Ovary (tissue), 9 donors: ENCODE results near the gene EXOC1L. TPM values are rescaled to one million over a fixed set of nuclear protein-coding genes. Genes with fewer than 3 reads are reported as not detected.
A peak's percentile ranks its signal among the peaks of the same experiment; 100 is the strongest.

Experiments
- DNase-seq, 5 donors: peaks; one replicate each; pipeline ENCODE4 v3.0.0-alpha.2; 2019 to 2020
- H3K27ac ChIP-seq, 2 donors: fragments of 200-600 bp; one replicate each; pipeline versions ENCODE4 v1.5.1 to v1.8.0; 2019 to 2022
- H3K27me3 ChIP-seq: fragments of 200-600 bp; one replicate; pipeline ENCODE4 v1.8.0; 2022
- H3K36me3 ChIP-seq: fragments of 200-600 bp; sonication (generic); one replicate; pipeline ENCODE4 v1.5.1; 2019
- H3K4me1 ChIP-seq: one replicate; pipeline ENCODE4 v1.8.1; 2013; ENCODE audit warnings: mild to moderate bottlenecking, moderate library complexity; ENCODE audit not compliant: insufficient read depth
- H3K4me3 ChIP-seq: fragments of 200-600 bp; sonication (generic); one replicate; pipeline ENCODE4 v1.5.1; 2017
- H3K9me3 ChIP-seq, 2 donors: fragments of 200-600 bp in 1 of 2; sonication (generic) in 1 of 2; one replicate each; pipeline versions ENCODE4 v1.5.1 to v1.8.1; 2013 to 2019; ENCODE audit warnings: mild to moderate bottlenecking in 1 of 2, moderate library complexity in 1 of 2
- CTCF ChIP-seq, 3 donors: fragments of 450-650 bp in 2 of 3; fragments of 200-600 bp in 1 of 3; IDR thresholded peaks; one replicate each; pipeline versions ENCODE4 v1.5.1 to v1.8.0; 2016 to 2022; ENCODE audit warnings: antibody characterized with exemption in 3 of 3, mild to moderate bottlenecking in 1 of 3
- EP300 ChIP-seq: sonication (generic); formaldehyde crosslinking; IDR thresholded peaks from one replicate; pipeline ENCODE4 v1.6.1; 2017; ENCODE audit warnings: antibody characterized with exemption
- POLR2A ChIP-seq: fragments of 450-650 bp; IDR thresholded peaks from one replicate; pipeline ENCODE4 v1.6.1; 2017; ENCODE audit warnings: antibody characterized with exemption, mild to moderate bottlenecking, moderate library complexity
- WGBS, 3 donors: extraction: QIAGEN DNeasy Blood & Tissue Kit in 1 of 3; methylation state at CpG; one replicate each; pipeline versions ENCODE4 v1.1.5 to v1.1.7; 2013 to 2017; 5-methylcytosine and 5-hydroxymethylcytosine counted together
- intact Hi-C, 4 donors: fragments of 100-400 bp; cut with DNase I; formaldehyde crosslinking; loops; one replicate each; pipeline versions ENCODE4 v1.11.0 to v1.15.1; 2022 to 2023
- polyA plus RNA-seq, 2 donors: library from polyadenylated mRNA; stranded (reverse); fragments of 200-250 nt in 1 of 2; fragments of 350-450 nt in 1 of 2; fragmentation: Illumina TruSeq in 1 of 2; extraction: RNeasy Lipid Tissue Mini Kit (QIAGEN cat#74804) in 1 of 2; gene quantifications; one replicate each; pipeline ENCODE4 v1.2.3, GENCODE V29; 2013 to 2014
- total RNA-seq, 7 donors: library from RNA; depleted of rRNA in 2 of 7; stranded (reverse); fragments of >200 nt in 2 of 7; fragmentation: NEBNext Ultra II Directional in 3 of 7; extraction: Animal tissue kit (Norgen Biotek cat#: 25700) in 3 of 7; gene quantifications; one replicate each; pipeline versions ENCODE4 v1.1.0 to v1.2.4, GENCODE V29; 2016 to 2023
- donor health status: DM: no; HTN: no; CAD: no; lungs with moderate emphysema.
- donor health status: DM: no; HTN: no; CAD: no.
- donor health status: Bipolar disorder and iron deficiency.
- donor health status: DM: yes; HTN: yes; CAD: no.
- donor health status: DM: no; HTN: no; CAD: no.
- donor health status: DM: yes; HTN: yes; CAD: no.

EXOC1L gene
- total and polyA plus RNA-seq, 9 donors: not detected

- H3K4me1 ChIP-seq: peaks cover 1% of the 10 kb centered on the region
- DNase-seq: no peak
- 65 to 93% (median 70%) methylated on average over 2 of the region's 2 CpGs for WGBS, 3 donors
- no peak overlapping the region for H3K27ac ChIP-seq
- intact Hi-C loops: no loop called here
- no peaks in the 10 kb centered on the region for H3K27me3 ChIP-seq
- no peaks in the 10 kb centered on the region for H3K36me3 ChIP-seq
- H3K9me3 ChIP-seq: no peaks in the 10 kb centered on the region
- no peak for TF ChIP-seq EP300
- no peak for TF ChIP-seq CTCF (IDR thresholded peaks at IDR 0.05)
- no peak for TF ChIP-seq POLR2A
- no peak overlapping the region for H3K4me3 ChIP-seq
Measured at GRCh38 chr4:55859711-55860110, 40.1 kb downstream of the EXOC1L start.

DNA sequence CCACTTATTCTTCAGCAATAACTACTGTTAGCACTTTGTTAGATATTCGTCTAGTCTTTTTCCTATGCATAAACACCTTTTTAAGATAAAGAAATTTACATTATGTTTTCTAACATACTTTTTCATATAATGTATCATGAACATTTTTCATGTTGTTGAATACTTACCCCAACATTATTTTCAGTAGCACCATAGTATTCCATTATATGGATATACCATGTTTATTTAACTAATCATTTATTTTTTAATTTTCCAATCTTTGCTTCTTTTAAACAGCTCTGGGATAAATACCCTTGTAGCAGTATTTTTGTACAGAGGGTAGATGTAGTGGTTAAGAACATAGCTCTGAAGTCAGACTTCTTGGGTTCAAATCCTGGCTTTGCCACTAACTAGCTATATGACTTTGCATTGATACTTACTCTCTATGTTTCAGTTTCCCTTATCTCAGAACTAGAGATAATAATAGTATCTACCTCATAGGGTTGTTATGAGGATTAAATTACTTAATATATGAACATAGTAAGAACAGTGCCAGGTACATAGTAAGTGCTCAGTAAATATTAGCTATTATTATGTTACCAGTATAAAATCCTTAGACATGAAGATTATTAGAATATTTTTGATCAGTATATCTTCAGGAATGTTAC, 45.1 kb downstream of the EXOC1L start:
- Histone ChIP-seq H3K4me1 (no peaks in the 10 kb centered on the region), H3K9me3 (no peaks in the 10 kb centered on the region), H3K27ac (peak overlapping the region in 1 of 2 donors; percentile 15), H3K36me3 (no peaks in the 10 kb centered on the region), H3K4me3 (no peak overlapping the region), H3K27me3 (no peaks in the 10 kb centered on the region)
- WGBS, 3 donors: 93 to 99% (median 96%) methylated on average over 1 of the region's 1 CpG
- no peak for DNase-seq
- intact Hi-C loops: no loop called here
- TF ChIP-seq EP300 (no peak), CTCF (IDR thresholded peaks at IDR 0.05) (no peak), POLR2A (no peak)

GRCh38 chr4:55865228-55865806, 45.7 kb downstream of the EXOC1L start:
- Histone ChIP-seq H3K27ac (peak overlapping the region in 1 of 2 donors; percentile 15), H3K36me3 (no peaks in the 10 kb centered on the region), H3K4me1 (no peaks in the 10 kb centered on the region), H3K4me3 (no peak overlapping the region), H3K9me3 (no peaks in the 10 kb centered on the region), H3K27me3 (no peaks in the 10 kb centered on the region)
- TF ChIP-seq POLR2A (no peak), EP300 (no peak), CTCF (IDR thresholded peaks at IDR 0.05) (no peak)
- DNase-seq: no peak
- WGBS, 3 donors: 10 to 14% (median 12%) methylated on average over 2 of the region's 2 CpGs
- intact Hi-C loops: no loop called here

- H3K4me1 ChIP-seq: no peaks in the 10 kb centered on the region
- no peak overlapping the region for H3K4me3 ChIP-seq
- DNase-seq: no peak
- no peaks in the 10 kb centered on the region for H3K27me3 ChIP-seq
- H3K36me3 ChIP-seq: no peaks in the 10 kb centered on the region
- H3K9me3 ChIP-seq: no peaks in the 10 kb centered on the region
- TF ChIP-seq CTCF (IDR thresholded peaks at IDR 0.05) (no peak), POLR2A (no peak), EP300 (no peak)
- H3K27ac ChIP-seq: peak overlapping the region in 1 of 2 donors; percentile 15
- intact Hi-C loops: no loop called here
- WGBS, 3 donors: 44 to 53% (median 51%) methylated on average over 2 of the region's 2 CpGs
Measured at GRCh38 chr4:55866290-55866907, 46.8 kb downstream of the EXOC1L start.
